SU-DHL-6 (cell line): ENCODE measurements around the gene PFDN1.

Experiments
- H2AFZ ChIP-seq: fragments of 200-600 bp; sonication (generic); 2 replicates; pipeline ENCODE4 v1.6.1; 2014; ENCODE audit warnings: low read depth, mild to moderate bottlenecking, moderate library complexity, mixed read lengths, antibody characterized with exemption, low read length; ENCODE audit not compliant: severe bottlenecking
- H3F3A ChIP-seq: fragments of 200-600 bp; shearing (Covaris generic); 2 replicates; pipeline ENCODE4 v1.6.0; 2016; ENCODE audit warnings: antibody characterized with exemption, mild to moderate bottlenecking; ENCODE audit not compliant: insufficient read depth
- H3K27ac ChIP-seq: fragments of 200-600 bp; sonication (generic); 2 replicates; pipeline ENCODE4 v1.5.1; 2016; ENCODE audit warnings: low read depth, mild to moderate bottlenecking, low read length, moderate library complexity, mixed read lengths
- H3K27me3 ChIP-seq: fragments of 200-600 bp; sonication (generic), shearing (Covaris generic); 2 replicates; pipeline ENCODE4 v1.6.0; 2014; ENCODE audit warnings: mild to moderate bottlenecking, low read length
- H3K36me3 ChIP-seq: fragments of 200-600 bp; sonication (generic); 2 replicates; pipeline ENCODE4 v1.6.1; 2014; ENCODE audit warnings: mild to moderate bottlenecking, low read length, mixed read lengths
- H3K4me2 ChIP-seq: fragments of 300-600, 200-600 bp; shearing (Covaris generic), sonication (generic); 2 replicates; pipeline ENCODE4 v1.6.0; 2014; ENCODE audit warnings: low read length, low read depth, mild to moderate bottlenecking; ENCODE audit not compliant: poor library complexity, severe bottlenecking
- H3K4me3 ChIP-seq: fragments of 200-600 bp; sonication (generic); 2 replicates; pipeline ENCODE4 v1.5.1; 2014; ENCODE audit warnings: antibody characterized with exemption, low read length, mild to moderate bottlenecking, mixed read lengths; ENCODE audit not compliant: insufficient read depth, poor library complexity, severe bottlenecking
- H3K79me2 ChIP-seq: fragments of 200-600 bp; sonication (generic); 2 replicates; pipeline ENCODE4 v1.6.1; 2014; ENCODE audit warnings: mild to moderate bottlenecking, low read length, moderate library complexity; ENCODE audit not compliant: insufficient read depth
- H3K9ac ChIP-seq: fragments of 200-600 bp; sonication (generic); 2 replicates; pipeline ENCODE4 v1.7.0; 2014; ENCODE audit warnings: mild to moderate bottlenecking, low read length
- H3K9me2 ChIP-seq: fragments of 200-600 bp; sonication (generic); replicated peaks from 2 replicates; pipeline ENCODE4 v1.6.1; 2014; ENCODE audit warnings: low read length; ENCODE audit not compliant: insufficient read depth
- H3K9me3 ChIP-seq: fragments of 200-600 bp; sonication (generic); 2 replicates; pipeline ENCODE4 v1.6.1; 2014; ENCODE audit warnings: low read length, mixed read lengths; ENCODE audit not compliant: insufficient read depth
- H4K20me1 ChIP-seq: fragments of 200-600 bp; sonication (generic); 2 replicates; pipeline ENCODE4 v1.6.1; 2014; ENCODE audit warnings: low read depth, mild to moderate bottlenecking, antibody characterized with exemption, low read length, moderate library complexity, mixed read lengths
- CTCF ChIP-seq: fragments of 200-600 bp; sonication (generic); IDR thresholded peaks from one replicate; pipeline ENCODE4 v1.5.1; 2017; ENCODE audit warnings: antibody characterized with exemption, mild to moderate bottlenecking, low read length, moderate library complexity; ENCODE audit not compliant: insufficient read depth, poor library complexity, severe bottlenecking
- EZH2phosphoT487 ChIP-seq: fragments of 200-600 bp; sonication (generic), shearing (Covaris generic); conservative IDR thresholded peaks from 2 replicates; pipeline ENCODE4 v1.6.1; 2018; ENCODE audit warnings: mild to moderate bottlenecking, antibody characterized with exemption, low read length, moderate library complexity, mixed read lengths

Gene PFDN1

DNA sequence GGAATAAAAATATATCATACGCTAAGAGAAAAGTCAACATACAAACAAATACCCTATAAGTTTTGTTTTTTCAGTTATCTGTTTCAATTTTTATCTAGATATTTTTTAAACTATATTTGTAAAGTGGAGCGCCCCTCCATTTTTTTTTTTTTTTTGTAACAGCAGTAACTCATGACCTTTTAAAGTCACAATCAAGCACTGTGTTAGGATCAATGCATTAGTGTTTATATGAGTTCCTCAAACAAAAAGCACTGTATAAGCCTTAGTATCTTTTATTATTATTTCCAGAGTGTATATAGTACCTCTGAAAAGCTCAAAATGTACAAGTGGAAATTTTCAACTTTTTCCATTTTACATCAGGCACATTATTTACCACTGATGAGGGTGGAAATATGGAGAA, 20.6 kb downstream of the PFDN1 start:
- H3K79me2 ChIP-seq, result no peaks in the 10 kb centered on the region; the same call in 1 of the 2 replicates
- no peaks in the 10 kb centered on the region for H3K9me2 ChIP-seq
- no peak overlapping the region for H2AFZ ChIP-seq
- no peak overlapping the region for H3K4me2 ChIP-seq
- 0 out of 2 replicates have a peak, but pooled peaks cover 7% of the 10 kb centered on the region for H4K20me1 ChIP-seq
- H3K9ac ChIP-seq, result no peak overlapping the region
- H3F3A ChIP-seq, result peaks cover 9% of the 10 kb centered on the region; the same call in 1 of the 2 replicates
- no peak overlapping the region for H3K4me3 ChIP-seq
- H3K27ac ChIP-seq, result no peak overlapping the region
- TF ChIP-seq EZH2phosphoT487, result no peak
- no peak for TF ChIP-seq CTCF
- no peaks in the 10 kb centered on the region for H3K9me3 ChIP-seq
- H3K36me3 ChIP-seq, result peaks cover 2% of the 10 kb centered on the region; the same call in 1 of the 2 replicates
- no peaks in the 10 kb centered on the region for H3K27me3 ChIP-seq

- no peak overlapping the region for H3K27ac ChIP-seq
- H3K27me3 ChIP-seq, result no peaks in the 10 kb centered on the region
- no peaks in the 10 kb centered on the region for H3K79me2 ChIP-seq
- H3K9ac ChIP-seq, result no peak overlapping the region
- H4K20me1 ChIP-seq, result 0 out of 2 replicates have a peak, but pooled peaks cover 3% of the 10 kb centered on the region
- H3K36me3 ChIP-seq, result peaks cover under 1% of the 10 kb centered on the region; the same call in 1 of the 2 replicates
- no peak overlapping the region for H3K4me2 ChIP-seq
- H2AFZ ChIP-seq, result no peak overlapping the region
- no peaks in the 10 kb centered on the region for H3K9me3 ChIP-seq
- peaks cover 8% of the 10 kb centered on the region; the same call in 1 of the 2 replicates for H3F3A ChIP-seq
- H3K4me3 ChIP-seq, result no peak overlapping the region
- H3K9me2 ChIP-seq, result no peaks in the 10 kb centered on the region
- no peak for TF ChIP-seq EZH2phosphoT487
- no peak for TF ChIP-seq CTCF
These were observed 27.1 kb downstream of the PFDN1 start for GRCh38 chr5:140275837-140276236.

DNA sequence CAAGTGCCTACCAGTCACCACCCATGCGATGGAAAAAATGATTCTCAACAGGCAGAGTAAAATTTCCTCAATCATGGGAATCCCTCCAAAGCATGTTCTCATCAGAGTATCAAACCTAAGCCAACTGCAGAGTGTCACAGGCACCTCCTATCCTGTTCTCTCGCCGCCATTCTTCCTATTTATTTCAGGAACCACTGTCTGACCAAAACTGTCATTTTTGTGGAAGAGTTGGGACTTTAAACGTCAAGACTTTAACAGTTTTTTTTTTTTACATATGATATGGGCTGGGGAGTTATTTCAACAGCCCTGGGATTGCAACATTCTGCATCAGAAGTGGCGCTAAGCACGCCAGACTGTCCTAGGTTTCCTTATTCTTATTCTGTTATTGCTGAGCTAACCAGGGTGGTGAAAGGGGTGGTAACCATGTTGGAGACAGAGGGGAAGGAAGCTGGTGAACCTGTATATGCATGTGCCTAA, 29.5 kb downstream of the PFDN1 start:
- Histone ChIP-seq H3K4me2 (no peak overlapping the region), H4K20me1 (no peaks in the 10 kb centered on the region), H3K4me3 (no peak overlapping the region), H3K9ac (no peak overlapping the region), H3K9me2 (no peaks in the 10 kb centered on the region), H3K27ac (no peak overlapping the region), H2AFZ (no peak overlapping the region), H3F3A (no peaks in the 10 kb centered on the region), H3K9me3 (no peaks in the 10 kb centered on the region), H3K27me3 (no peaks in the 10 kb centered on the region), H3K79me2 (no peaks in the 10 kb centered on the region), H3K36me3 (no peaks in the 10 kb centered on the region)
- no peak for TF ChIP-seq CTCF
- no peak for TF ChIP-seq EZH2phosphoT487
